ENCODE data around the gene ERICH3.

ERICH3 gene

GRCh38 chr1:74523873-74524480 lies 149.6 kb downstream of the ERICH3 start:
- Histone ChIP-seq H3K79me2 (ENCODE audit: insufficient read depth, low read length) (no peaks in the 10 kb centered on the region), H3K4me3 (ENCODE audit: insufficient read depth, low read length, poor library complexity, severe bottlenecking) (no peak overlapping the region), H3K9ac (ENCODE audit: low read length) (no peak overlapping the region), H3K4me2 (ENCODE audit: low read depth, low read length, poor library complexity, severe bottlenecking) (no peak overlapping the region), H3K27me3 (ENCODE audit: low read length) (no peaks in the 10 kb centered on the region), H2AFZ (ENCODE audit: low read depth, low read length, severe bottlenecking) (no peak overlapping the region), H3K36me3 (ENCODE audit: low read length) (no peaks in the 10 kb centered on the region), H3K27ac (ENCODE audit: low read depth, low read length) (no peak overlapping the region), H3F3A (ENCODE audit: insufficient read depth) (no peaks in the 10 kb centered on the region), H3K9me2 (replicated peaks; ENCODE audit: insufficient read depth, low read length) (no peaks in the 10 kb centered on the region), H3K9me3 (ENCODE audit: insufficient read depth, low read length) (no peaks in the 10 kb centered on the region), H4K20me1 (ENCODE audit: low read depth, low read length) (no peaks in the 10 kb centered on the region)
- TF ChIP-seq CTCF (IDR thresholded peaks at IDR 0.05; ENCODE audit: insufficient read depth, low read length, poor library complexity, severe bottlenecking) = no peak
- no peak for TF ChIP-seq EZH2phosphoT487 (conservative IDR thresholded peaks at IDR 0.05; ENCODE audit: low read length)

- Histone ChIP-seq H3K36me3 (ENCODE audit: low read length) (no peaks in the 10 kb centered on the region), H3K9ac (ENCODE audit: low read length) (no peak overlapping the region), H3K27me3 (ENCODE audit: low read length) (no peaks in the 10 kb centered on the region), H3K27ac (ENCODE audit: low read depth, low read length) (no peak overlapping the region), H3K9me3 (ENCODE audit: insufficient read depth, low read length) (no peaks in the 10 kb centered on the region), H3K9me2 (replicated peaks; ENCODE audit: insufficient read depth, low read length) (no peaks in the 10 kb centered on the region), H3K4me3 (ENCODE audit: insufficient read depth, low read length, poor library complexity, severe bottlenecking) (no peak overlapping the region), H3K4me2 (ENCODE audit: low read depth, low read length, poor library complexity, severe bottlenecking) (no peak overlapping the region), H3F3A (ENCODE audit: insufficient read depth) (no peaks in the 10 kb centered on the region), H4K20me1 (ENCODE audit: low read depth, low read length) (no peaks in the 10 kb centered on the region), H3K79me2 (ENCODE audit: insufficient read depth, low read length) (no peaks in the 10 kb centered on the region), H2AFZ (ENCODE audit: low read depth, low read length, severe bottlenecking) (no peak overlapping the region)
- TF ChIP-seq CTCF (IDR thresholded peaks at IDR 0.05; ENCODE audit: insufficient read depth, low read length, poor library complexity, severe bottlenecking) = no peak
- no peak for TF ChIP-seq EZH2phosphoT487 (conservative IDR thresholded peaks at IDR 0.05; ENCODE audit: low read length)
These were observed 151.4 kb downstream of the ERICH3 start for GRCh38 chr1:74522148-74522547.

All from SU-DHL-6 (cell line).